Measurements from ENCODE around the gene CTNNBL1.
"Not testable (repeated sequence)": the region's sequence is repeated elsewhere in the genome, so short reads cannot be mapped to it uniquely, and the experiment has no call there.

Gene CTNNBL1, protein sequence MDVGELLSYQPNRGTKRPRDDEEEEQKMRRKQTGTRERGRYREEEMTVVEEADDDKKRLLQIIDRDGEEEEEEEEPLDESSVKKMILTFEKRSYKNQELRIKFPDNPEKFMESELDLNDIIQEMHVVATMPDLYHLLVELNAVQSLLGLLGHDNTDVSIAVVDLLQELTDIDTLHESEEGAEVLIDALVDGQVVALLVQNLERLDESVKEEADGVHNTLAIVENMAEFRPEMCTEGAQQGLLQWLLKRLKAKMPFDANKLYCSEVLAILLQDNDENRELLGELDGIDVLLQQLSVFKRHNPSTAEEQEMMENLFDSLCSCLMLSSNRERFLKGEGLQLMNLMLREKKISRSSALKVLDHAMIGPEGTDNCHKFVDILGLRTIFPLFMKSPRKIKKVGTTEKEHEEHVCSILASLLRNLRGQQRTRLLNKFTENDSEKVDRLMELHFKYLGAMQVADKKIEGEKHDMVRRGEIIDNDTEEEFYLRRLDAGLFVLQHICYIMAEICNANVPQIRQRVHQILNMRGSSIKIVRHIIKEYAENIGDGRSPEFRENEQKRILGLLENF

DNA sequence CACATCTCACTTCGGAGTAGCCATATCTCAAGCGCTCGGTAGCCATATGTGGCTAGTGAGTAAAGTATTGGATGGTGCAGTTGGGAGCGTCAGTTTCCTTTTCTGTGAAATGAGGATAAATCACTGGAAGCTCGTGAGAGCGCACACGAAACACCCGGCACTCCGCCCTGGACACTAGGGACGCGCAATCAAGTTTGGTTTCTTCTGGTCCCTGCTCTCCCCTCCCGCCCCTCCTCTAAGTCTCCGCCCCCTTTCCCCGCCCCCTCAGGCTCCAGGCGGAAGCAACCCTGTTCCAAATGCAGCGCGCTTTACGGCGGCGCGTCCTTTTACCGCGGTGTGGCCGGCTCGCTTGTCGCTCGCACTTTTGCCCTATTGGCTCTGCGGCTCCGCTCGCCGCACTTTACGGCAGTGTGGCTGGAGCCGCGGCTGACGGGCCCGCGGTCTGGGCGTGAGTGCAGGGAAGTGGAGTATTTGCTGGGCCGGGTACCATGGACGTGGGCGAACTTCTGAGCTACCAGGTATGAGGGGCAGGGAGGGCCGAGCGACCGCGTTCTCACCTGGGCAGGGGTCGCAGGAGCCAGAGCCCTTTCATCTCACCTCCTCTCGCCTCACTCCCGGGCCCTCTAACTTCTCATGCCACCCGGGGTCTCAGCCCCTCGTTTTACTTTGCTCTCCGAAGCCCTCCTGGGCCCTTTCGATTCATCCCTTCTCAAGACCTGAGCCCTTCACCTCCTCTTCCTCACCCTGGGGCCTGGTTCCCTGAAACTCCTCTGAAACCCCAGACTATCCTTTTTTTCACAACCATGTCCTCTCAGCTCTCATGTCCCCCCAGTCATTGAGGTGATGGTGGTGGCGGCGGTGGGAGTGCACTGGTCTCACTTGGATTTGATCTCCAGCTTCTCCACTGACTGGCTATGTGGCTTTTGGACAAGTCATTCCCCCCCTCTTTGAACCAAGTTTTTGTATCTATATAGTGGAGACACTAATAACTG is at the start of gene CTNNBL1:
TSS of gene CTNNBL1 (plus strand) at position 396 of the 992 bp plus-strand sequence. CDS start at position 489, 93 bp downstream.
- peak; percentile 98 for DNase-seq

DNA sequence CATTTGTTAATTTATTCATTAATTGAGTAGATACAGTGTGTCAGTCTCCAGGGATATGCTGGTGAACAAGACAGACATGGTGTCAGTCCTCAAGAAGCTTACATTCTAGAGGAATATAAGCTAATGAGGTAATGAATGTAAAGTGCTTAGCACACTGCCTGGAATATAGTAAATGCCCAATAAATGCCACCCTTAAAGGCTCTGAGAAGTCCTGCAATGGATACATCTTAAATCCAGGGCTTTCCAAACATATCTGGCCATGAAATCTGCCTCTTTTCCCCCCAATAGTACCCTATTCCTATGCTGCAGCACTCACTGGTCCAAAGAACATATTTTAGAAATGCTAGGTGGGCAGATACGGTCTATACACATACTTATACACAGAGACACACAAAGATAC is 49.2 kb upstream of the CTNNBL1 start:
- DNase-seq: no peak

DNA sequence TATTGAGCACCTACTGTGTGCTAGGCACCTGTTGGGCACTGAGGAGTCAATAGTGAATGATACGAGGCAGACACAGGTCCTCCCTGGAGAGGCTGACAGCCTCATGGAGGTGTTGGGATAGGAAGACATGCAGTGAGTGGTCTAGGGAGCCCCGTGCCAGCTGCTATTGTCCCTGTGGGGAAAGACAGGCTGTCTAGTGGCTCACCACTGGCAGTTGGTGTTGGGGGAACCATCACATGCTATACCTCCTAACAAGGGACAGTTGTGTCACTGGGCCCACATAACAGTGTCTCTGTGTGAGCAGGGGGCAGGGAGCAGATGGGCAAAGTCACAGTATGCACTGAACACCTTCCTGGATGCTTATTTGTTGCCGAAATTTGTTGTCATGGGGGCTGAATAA is 45.9 kb upstream of the CTNNBL1 start:
- no peak for DNase-seq

DNA sequence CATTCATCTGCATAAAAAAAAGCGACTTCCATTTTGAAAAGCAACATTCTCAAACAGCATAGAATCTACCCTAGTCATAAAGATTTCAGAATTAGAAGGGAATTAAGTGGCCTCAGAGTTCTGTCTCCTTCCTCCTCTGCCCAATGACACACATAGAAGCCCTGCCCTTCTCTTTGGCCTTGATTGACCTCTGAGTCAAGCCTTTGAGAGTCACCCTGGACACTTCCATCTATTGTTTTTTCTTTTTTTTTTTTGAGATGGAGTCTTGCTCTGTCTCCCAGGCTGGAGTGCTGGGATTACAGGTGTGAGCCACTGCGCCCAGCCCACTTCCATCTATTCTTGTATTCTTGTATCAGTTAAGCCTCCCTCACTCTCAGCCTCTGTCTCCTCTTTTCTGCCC is 44.8 kb upstream of the CTNNBL1 start:
- no peak for DNase-seq

DNA sequence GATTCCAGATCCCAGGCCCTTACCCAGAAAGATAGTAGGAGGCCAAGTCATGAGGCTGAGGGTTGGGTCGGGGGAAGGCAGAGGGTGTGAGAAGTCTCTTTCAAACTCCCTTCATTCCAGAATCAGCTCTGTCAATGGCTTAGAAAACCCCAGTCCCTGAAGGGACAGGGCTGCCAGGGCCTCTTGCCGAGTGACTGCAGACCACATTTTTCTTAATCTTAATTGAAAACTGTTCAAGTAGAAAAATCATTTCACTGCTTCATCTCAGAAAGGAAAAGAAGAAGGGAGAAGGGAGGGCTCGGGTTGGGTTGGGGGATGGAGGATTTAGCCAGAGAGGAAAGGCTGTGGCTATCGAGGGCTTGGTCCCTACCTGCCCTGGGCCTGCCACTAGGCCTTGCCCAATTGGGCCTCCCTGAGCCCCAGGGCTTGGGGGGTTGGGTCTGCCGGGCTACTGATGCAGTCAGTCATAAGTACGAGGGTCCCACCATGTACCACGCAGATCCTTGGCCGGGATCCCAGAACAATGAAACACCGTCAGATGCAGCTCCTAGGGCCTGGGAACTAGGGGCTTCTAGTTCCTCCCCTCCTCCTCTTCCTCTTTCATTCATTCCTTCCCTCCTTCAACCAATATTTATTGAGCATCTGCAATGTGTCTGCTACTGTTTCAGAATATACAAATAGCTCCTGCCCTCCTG is 44.0 kb upstream of the CTNNBL1 start:
- no peak for DNase-seq

DNA sequence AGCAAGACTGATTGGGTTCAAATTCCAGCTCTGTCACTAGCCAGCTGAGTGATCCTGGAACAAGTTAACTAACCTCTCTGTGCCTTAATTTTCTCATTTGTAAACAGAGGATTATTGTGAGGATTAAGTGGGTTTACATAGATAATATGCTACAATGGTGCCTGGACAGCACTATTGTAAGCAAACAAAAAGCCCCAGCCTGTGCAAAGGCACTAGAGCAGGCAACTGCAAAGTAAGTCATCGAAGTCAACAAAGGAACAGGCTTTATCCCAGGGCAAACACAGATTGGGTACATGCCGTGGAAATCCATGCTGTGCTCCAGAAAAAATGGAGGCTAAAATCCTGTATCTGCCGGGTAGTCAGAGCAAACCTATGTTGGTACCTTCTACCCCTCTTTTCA is 43.2 kb upstream of the CTNNBL1 start:
- DNase-seq: peak; percentile 28

DNA sequence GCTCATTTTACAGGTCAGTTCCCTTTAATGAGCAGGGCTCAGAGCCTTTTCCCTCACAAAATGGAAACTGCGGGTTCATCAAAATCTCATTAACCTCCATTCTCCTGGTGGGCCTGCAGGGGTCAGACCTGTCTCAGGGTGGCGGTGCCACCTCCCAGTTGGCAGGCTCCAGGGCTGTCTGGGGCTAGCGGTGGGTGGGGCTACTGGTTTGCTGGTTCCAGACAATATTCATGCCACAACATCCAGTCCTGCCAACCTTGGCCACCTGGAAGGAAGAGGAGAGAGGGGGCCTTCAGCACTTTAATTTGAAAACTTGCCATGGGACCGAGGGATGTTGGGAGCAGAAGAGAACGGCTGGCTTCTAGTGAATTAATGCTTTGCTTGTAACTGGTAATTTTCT is 41.9 kb upstream of the CTNNBL1 start:
- DNase-seq: peak; percentile 40

DNA sequence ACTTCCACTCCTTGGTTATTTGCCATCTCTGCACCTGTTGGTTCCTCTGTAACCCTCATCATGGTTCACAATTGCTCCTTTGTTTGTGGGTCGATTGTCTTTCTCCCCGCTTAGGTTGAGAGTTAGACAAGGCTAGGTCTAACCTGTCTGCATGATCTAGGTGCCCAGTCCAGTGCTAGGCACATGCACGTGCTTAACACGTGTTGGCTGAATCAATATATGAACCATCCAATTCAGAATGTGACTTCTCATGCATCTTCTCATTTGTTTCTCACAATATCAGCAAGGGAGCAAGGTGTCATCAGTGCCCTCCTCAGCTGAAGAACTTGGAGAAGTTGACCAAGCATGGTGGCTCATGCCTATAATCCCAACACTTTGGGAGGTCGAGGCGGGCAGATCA is 36.9 kb upstream of the CTNNBL1 start:
- no peak for DNase-seq

DNA sequence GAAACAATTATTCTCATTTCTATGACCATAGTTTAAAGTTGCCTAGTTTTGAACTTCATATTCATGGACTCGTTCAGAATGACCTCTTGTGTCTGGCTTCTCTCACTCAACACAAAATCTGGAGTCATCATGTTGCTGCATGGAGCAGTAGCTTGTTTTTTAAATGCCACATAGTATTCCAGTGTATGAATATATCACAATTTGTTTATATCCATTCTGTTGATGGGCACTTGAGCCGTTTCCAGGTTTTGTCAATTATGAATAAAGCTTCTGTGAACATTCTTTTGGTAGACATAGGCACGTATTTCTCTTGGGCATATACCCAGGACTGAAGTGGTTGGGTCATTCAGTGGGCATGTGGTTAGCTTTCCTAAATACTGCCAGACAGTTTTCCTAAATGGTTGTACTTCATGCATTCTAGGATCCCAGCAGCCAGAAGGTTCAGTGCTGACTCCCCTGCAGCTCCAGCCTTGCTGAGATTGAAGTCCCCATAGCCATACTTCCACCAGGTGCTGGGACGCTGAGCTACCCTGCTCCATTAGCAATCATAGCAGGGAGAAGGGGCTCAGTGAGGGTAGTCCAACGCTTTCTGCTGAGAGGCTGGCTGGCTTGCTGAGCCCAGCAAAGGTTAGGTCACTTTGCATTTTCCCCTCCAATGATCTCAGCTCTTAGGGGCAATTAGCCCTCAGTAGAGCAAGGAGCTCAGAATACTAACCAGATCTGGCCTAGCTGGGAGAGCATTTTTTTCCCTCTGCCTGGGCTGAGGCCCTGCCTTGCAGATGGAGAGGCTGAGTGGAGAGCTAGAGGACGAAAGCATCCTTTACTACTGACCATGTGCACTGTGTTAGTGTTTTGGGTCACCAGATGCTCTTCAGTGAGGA is 35.7 kb upstream of the CTNNBL1 start:
- DNase-seq: no peak

DNA sequence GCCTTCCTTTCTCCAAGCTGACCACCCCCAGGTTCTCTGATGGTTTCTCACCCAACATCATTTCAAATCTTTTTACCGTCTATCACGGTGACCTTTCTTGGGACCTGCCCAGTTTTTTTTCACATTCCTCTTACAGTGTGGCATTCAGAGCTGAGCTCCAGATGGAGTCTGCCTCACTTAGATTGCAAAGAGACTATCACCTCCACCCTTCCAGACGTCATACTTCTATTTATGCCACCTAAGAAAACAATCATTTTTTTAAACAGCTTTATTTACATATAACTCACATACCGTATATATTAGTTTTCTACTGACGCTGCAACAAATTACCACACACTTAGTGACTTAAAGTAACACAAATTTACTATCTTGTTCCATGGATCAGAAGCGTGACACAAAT is 32.3 kb upstream of the CTNNBL1 start:
- DNase-seq: no peak

DNA sequence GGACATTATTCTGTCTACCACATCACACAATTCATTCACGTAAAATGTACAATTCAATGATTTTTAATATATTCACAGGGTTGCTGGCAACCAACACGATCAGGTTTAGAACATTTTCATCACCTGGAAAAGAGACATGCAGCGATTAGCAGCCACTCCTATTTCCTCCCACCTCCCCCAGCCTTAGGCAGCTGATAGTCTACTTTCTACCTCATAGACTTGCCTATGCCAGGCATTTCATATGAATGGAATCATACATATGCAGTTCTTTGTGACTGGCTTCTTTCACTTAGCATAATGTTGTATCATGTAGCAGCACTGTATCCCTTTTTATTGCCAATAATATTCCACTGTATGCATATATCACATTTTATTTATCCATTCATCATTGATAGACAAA is 31.5 kb upstream of the CTNNBL1 start:
- no peak for DNase-seq

DNA sequence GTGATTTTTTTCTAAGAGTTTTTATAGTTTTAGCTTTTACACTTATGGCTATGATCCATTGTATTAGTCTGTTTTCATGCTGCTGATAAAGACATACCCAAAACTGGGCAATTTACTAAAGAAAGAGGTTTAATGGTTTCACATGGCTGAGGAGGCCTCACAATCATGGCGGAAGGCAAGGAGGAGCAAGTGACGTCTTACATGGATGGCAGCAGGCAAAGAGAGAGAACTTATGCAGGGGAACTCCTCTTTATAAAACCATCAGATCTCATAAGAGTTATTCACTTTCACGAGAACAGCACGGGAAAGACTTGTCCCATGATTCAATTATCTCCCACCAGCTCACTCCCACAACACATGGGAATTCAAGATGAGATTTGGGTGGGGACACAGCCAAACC is 29.2 kb upstream of the CTNNBL1 start:
- not testable (repeated sequence) for DNase-seq

DNA sequence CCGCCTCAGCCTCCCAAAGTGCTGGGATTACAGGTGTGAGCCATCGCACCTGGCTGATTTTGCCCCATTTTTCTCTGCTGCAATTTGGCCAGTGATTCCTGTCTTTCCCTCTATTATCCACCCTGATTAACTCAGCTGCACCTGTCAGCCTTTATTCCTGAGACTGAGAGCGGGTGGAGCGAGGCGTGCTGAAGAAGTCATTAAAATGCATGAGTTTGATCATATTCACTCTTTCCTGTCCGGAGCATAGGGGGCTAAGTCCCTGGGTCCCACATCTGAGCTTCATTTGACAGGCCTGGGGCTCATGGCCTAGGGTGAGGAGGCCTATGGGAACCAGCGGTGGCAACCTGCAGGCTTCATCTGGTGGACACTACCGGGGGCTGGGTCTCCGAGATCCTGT is 25.7 kb upstream of the CTNNBL1 start:
- peak; percentile 79 for DNase-seq

DNA sequence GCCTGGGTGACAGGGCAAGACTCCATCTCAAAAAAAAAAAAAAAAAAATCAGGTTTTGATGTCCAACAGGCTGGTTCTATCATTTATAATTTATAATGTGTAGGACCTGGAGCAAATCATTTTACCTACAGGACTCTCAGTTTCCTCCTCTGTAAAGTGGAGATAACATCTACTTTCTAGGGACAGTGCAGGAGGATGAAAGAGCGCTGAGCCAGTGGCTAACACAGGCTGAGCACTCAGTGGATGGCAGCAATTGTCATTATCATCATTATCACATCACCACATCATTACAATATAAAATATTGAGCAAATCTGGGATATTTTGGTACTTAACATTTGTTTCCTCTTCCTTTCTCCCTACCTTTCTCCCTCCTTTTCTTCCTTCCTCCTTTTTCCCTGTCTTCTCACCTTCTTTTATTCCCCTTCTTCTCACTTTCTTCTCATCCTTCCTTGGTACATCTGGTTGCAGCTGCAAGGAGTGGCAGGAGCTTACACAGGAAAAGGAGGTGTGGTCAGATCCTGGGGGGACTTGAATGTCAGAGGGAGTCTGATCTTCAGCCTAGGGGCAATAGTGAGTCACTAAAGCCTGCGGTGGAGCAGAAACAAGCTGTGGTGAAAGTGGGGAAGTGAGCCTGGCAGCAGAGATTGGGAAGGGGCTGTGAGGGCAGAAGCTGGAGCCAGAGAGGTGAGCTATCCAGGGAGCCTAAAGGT is 24.6 kb upstream of the CTNNBL1 start:
- DNase-seq: peak; percentile 57

DNA sequence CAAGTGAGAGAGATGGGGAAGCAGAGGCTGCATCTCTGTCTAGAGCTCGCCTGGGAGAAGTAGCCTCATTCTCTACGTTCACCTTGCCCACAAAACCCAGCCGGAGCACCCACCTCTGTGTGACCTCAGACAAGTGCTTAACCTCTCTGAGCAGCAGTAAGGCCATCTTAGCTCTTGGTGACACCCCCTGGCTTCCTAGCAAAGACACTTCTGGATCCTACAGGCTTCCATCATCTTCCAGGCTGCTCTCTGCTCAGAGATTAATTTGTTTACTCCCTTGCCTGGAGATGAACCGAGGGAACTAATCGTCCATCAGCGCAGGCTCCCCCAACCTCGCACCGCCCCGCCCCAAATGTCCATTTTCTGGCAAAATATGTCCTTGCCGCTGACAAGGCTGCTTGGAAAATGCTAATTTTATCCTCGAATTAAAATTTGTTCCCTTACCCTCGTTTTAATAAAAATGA is 24.0 kb upstream of the CTNNBL1 start:
- peak; percentile 49 for DNase-seq

DNA sequence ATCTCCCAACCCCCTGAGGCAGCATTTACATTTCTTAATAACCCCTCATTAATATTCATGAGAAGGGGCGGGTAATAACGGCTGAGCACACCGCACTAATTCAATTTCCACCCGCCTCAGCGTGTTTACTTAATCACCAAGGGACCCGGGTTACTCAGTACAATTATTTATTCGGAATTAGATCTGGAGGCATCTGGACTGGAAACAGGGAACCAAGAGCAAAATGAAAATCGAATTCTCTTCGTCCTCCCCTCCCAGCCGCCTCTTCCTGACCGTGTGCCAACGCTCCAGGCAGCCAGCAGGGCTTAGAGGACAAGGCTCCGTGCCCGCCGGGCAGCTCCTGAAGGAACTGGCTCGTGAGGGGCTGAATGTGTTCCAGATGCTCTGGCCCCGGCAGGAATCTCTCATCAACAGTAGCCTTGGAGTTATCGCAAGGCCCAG is 23.5 kb upstream of the CTNNBL1 start:
- peak; percentile 78 for DNase-seq

DNA sequence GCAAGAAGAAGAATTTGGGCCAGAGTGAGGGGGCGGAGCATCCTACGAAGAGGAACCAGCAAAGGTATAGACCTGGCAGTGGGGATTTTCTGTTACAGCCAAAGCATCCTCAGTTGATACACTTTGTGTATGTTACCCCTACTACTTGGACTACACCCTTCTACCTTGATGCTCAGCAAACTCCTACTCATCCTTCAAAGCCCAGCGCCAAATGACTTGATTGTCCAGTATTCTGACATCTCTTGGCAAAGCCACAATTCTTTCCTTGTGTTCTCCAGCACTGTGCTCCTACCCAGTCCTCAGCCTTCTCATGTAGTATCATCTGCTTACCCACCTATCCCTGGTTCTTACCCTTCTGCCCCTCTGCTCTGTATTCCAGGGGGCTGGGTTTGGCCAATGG is 21.7 kb upstream of the CTNNBL1 start:
- DNase-seq: no peak

DNA sequence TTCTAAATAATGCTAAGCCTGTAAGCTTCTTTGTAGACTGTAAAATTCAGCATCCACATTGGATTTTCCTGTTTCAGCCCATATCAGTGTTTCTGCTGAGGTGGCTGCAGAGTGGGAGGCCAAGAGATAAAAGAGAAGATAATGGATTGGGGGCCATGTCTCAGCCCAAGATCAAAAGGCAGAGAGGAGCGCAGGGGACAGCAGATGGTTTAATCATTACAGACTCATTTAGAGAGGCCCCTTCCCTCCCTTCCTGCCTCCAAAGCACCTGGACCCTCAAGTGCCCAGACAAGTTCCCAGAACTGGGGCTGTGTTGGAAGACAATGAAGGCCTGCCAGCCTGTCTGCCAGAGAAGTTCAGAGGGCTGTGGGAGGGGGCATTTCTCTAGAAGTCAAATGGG is 20.4 kb upstream of the CTNNBL1 start:
- peak; percentile 85 for DNase-seq

DNA sequence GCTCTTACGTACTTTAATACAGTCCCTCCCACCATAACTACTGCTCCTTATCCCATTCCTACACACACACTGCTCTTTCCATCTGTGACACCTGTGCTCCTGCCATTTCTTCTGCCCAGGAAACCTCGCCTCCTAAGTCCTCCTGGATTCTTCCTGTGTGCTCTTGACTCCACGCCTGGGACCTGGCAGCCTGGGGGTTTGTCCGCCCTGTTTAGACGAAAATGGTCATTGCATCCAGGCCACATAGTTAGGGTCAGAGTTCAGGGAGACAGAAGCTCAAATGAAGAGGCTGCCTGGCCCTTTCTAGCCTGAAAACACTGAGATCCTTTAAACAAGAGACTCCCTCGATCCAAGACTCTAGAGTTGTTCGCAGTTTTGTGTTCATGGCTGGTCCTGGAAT is 17.4 kb upstream of the CTNNBL1 start:
- no peak for DNase-seq

DNA sequence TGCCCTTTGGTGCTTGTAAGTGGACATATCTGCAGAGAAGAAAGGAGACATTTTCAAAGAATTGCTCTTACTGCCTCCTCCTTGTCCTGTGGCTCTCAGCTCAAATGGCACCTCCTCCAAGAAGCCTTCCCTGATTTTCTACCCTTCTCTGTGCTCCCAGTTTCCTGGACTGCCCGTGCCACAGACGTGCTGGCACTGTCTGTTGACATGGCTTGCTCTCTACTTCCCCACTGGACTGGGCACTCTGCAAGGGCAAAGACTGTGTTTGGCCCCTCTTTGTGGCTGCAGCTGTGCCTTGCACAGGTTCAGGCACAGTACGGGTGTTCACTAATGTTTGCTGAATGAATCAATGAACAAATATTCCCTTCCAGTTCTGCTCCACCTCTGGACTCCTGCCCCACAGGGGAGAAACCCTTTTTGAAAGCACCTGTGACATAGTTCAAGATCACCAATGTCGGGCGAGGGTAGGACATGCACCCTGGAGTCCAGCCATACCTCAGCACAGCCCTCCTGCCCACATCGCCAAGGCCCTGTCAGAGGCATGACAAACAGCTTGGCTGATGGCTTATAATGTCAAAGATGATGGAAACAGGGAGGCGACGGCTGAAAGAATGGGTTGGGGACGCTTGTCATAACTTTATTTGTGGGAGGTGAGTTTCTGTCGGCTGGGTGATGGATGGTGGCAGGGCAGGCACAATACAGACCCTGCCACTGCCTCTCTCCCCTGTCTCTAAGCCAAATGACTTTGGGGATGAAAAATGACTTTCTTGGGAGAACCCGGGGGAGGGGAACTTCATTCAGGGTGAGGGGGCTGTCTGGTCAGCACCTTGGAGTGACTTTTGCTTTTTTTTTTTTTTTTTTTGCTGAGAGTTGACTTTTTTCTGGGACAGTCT is 15.6 kb upstream of the CTNNBL1 start:
- DNase-seq: no peak

Measured in NCI-H146 (cell line).